VCaP (cell line): ENCODE data around the gene ZNF576.

Experiments used
- H3K27ac ChIP-seq: fragments of 450-650 bp; 2 replicates; pipeline ENCODE4 v1.5.1; 2017
- CTCF ChIP-seq: fragments of 450-650 bp; conservative IDR thresholded peaks from 2 replicates; pipeline ENCODE4 v1.5.1; 2017; ENCODE audit warnings: mild to moderate bottlenecking, moderate library complexity

ZNF576 gene

GRCh38 chr19:43624933-43625332 is 28.5 kb downstream of the ZNF576 start:
- no peak for TF ChIP-seq CTCF
- H3K27ac ChIP-seq: no peak overlapping the region

- no peak for TF ChIP-seq CTCF
- H3K27ac ChIP-seq: no peak overlapping the region
Observed at GRCh38 chr19:43625918-43626579, 29.7 kb downstream of the ZNF576 start.

- no peak overlapping the region for H3K27ac ChIP-seq
- TF ChIP-seq CTCF: no peak
Observed at GRCh38 chr19:43626838-43627237, 30.4 kb downstream of the ZNF576 start.

- no peak overlapping the region for H3K27ac ChIP-seq
- TF ChIP-seq CTCF: no peak
Observed at GRCh38 chr19:43628646-43629326, 32.4 kb downstream of the ZNF576 start.

- H3K27ac ChIP-seq: no peak overlapping the region
- TF ChIP-seq CTCF: no peak
Observed at GRCh38 chr19:43631491-43631890, 35.1 kb downstream of the ZNF576 start.

GRCh38 chr19:43633520-43633919 is 37.1 kb downstream of the ZNF576 start:
- no peak overlapping the region for H3K27ac ChIP-seq
- no peak for TF ChIP-seq CTCF

- no peak for TF ChIP-seq CTCF
- H3K27ac ChIP-seq: no peak overlapping the region
Observed at GRCh38 chr19:43634068-43634467, 37.7 kb downstream of the ZNF576 start.
